ENCODE results near the gene CCIN.
A peak's percentile ranks its signal among the peaks of the same experiment; 100 is the strongest.
"Not testable (repeated sequence)": the region's sequence is repeated elsewhere in the genome, so short reads cannot be mapped to it uniquely, and the experiment has no call there.

CCIN gene

DNA sequence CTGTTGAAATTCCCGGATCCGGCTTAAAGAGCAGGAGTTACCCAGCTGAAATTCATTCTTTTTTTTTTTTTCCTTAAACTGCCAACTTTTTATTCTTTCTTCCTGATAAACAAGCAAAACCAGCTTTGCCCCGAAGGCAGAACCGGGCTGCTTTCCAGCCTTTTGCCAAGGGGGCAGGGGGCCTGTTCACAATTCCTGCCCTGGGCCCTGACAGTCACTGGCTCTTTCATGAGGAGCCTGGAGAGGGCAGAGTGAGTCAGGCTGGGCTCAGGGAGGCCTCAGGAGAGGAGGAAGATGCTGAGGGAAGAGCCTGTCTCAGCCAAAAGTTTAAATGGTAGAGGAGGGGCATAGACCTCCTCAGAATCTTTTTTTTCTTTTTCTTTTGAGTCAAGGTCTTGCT is 27.9 kb upstream of the CCIN start:
- DNase-seq: no peak

DNA sequence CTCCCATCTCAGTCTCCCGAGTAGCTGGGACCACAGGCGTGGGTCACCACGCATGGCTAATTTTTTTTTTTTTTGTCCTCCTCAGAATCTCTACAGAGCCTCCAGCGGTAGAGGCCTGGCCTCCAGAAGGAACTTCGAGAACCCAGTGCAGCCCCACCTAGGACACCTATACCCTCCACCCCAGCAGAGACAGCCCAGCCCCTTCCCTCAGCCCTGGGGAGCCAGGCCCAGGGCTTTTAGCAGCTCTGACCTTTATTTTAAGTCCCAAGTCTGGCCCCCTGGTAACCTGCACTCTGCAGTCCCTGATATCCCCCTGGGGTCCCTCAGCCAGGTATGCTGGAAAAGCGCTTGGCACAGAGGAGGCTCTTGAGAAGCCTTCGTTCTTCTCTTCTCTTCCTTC is 27.4 kb upstream of the CCIN start:
- no peak for DNase-seq

GRCh38 chr9:36142510-36143244 is 26.5 kb upstream of the CCIN start:
- no peak for DNase-seq

DNA sequence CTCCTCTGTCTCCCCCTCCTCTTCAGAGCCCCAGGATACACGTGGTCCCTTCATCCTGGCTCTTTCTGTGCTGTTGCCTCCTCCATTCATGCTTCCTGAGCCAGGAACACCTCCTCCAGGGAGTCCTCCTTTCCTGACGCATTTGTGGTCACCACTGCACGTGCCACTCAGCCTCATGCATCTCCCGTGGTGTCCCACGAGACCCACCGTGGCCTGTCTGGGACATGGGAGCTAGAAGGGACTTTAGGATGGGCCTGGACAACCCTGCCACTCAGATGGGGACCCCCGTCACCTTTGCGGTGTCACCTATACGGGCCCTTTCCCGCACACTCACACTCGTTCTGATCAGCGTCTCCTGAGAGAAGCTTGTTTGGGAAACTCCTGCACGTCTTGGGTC is 25.9 kb upstream of the CCIN start:
- DNase-seq: no peak

DNA sequence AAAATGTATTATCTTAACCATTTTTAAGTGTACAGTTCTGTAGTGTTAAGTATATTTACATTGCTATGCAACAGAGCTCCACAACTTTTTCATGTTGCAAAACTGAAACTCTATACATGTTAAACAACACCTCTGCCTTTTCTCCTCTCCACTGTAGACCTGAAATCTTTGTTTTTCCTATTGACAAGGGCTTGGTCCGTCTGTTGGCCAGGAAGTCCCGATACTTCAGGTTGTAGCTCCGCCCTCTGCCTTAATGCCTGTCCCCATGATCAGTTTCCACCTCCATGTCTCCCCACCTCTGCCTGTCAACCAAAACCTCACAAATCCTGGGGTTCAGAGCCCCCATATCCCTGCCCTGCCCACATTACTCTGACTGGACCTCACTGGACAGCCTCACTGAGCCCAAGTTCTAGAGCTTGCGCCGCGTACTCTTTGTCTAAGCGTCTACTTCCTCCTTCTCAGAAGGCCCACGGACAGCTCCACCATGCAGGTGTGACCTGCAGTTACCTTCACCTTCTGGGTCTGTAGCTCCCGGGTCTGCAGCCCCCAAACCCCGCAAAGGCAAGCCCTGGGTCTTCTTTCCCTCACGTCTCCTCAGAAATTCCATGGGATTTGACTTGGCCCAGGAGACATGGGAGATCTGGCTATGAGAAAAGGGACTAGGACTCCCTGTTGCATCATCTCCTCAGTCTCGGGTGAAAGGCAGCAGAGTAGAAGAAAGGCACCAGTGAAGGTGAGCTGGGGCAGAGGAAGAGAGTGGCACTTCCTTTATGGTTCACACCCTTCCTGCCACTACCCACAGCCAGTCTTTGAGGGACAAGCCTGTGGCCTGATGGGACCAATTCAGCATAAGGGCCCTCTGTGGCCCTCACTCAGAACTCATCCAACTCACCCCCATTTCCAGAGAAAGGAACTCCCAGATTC is 24.6 kb upstream of the CCIN start:
- no peak for DNase-seq

- no peak for DNase-seq
These were observed 23.2 kb upstream of the CCIN start for GRCh38 chr9:36145970-36146369.

GRCh38 chr9:36146651-36147050 is 22.5 kb upstream of the CCIN start:
- no peak for DNase-seq

GRCh38 chr9:36147441-36148175 is 21.6 kb upstream of the CCIN start:
- DNase-seq: no peak

DNA sequence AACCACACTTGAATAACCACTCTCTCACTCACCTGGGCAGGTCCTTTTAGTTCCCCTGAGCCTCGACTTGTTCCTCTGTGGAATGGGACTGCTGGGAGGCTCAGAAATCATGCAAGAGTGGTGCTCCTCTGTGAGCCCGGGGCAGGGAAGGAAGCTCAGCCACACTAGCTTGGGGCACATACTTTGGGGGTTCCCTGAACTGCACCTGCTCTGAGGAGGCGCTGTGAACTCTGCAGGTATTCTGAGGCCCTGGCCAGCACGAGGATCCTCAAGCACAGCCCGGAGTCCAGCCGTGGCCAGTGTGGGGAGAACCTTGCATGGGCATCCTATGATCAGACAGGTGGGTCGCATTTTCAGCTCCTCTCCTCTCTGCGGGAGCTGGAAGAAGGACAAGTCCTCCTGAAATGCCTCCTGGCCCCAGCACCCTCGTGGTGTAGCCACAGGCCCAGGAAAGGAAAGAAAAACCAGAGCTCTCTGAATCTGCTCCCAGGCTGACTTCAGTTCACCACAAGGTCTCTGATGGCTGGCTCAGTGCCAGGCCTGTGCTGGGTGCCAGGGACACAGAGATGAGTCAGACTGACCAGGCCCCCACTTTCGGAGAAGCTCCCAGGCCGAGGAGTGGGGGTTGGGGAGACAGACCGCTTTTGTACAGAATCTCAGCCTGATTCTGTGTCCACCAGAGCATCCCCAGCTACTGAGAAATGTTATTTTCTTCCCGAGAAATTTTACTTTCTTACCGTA is 20.7 kb upstream of the CCIN start:
- DNase-seq: peak; percentile 35

DNA sequence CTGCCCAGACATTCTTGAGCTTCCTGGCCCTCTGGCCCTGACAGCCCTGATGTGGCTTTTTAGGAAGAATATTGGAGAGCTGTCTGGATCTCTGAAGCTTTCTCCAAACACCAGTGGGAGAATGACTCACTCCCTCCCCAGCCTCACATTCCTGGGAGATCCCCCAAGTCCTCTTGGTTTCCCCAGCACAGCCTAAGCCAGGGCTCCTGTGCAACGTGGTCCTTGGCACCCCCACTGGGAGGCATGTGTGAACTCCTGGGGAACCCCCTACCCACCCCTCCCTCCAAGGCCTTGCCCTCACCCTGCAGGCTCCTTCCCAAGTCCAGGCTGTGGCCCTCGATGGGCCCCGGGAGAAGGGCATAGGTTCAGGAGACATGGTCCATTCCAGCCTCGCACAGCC is 20.0 kb upstream of the CCIN start:
- DNase-seq: no peak

GRCh38 chr9:36150574-36151315 is 18.4 kb upstream of the CCIN start:
- DNase-seq: no peak

- no peak for DNase-seq
These were observed 17.6 kb upstream of the CCIN start for GRCh38 chr9:36151316-36152210.

DNA sequence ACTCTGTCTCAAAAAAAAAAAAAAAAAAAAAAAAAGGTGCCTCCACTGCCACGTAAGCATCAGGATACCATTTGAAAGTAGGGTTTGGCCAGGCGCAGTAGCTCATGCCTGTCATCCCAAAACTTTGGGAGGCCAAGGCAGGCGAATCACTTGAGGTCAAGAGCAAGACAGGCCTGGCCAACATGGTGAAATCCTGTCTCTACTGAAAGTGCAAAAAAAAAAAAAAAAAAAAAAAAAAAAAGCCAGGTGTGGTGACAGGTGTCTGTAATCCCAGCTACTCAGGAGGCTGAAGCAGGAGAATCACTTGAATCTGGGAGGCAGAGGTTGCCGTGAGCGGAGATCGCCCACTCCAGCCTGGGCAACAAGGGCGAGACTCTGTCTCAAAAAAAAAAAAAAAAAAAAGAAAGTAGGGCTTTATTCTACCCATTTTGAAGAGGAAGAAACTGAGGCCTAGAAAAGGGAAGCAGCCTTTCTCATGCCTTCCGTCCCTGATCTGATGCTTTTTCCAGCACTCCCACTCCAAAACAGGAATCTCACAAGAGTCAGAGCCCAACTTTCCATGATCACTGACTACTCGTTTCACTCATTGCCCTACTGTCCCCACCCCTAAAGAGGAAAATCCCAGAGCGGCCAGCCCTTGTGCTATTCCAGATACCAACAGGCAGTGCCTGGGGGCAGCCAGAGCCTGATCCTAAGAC is 16.3 kb upstream of the CCIN start:
- DNase-seq: peak; percentile 19

DNA sequence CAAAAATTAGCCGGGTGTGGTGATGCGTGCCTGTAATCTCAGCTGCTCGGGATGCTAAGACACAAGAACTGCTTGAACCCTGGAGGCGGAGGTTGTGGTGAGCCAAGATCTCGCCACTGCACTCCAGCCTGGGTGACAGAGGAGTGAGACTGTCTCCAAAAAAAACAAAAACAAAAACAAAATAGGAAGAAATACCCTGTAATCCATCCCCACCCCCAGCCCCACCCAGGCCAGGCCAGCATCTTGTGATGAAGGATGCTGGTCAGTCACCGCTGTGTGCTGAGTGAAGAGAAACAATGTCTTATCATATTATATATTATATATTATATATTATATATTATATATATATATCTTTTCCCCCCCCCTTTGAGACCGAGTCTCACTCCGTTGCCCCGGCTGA is 15.4 kb upstream of the CCIN start:
- DNase-seq: no peak

DNA sequence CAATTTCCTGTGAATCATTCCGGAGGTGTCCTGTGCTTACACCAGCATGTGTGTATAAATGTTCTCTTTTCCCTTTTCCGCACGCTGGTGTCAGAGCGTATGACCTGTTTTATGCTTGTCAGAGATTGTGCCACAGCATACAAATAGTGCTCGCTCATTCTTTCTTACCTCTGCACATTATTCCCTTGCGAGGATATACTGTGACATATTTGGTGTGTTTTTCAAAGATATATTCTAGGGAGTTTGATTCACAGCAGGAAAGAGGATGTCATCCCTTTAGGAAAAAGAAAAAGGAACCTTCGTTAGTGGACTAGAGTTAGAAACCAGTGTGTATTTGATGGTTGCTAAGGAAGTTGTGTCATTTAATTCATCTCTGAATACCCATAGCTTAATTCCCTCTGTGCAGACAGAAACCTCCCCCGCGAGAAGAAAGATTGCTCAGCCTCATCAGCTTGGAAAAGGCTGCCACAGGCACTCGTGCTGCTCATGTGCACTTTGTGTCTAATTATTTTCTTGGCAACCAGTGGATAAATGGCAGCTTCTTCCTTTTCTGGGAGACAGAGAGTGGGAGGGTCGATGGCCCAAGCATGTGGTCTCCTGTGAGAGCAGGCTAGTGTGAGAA is 14.7 kb upstream of the CCIN start:
- DNase-seq: peak; percentile 68

DNA sequence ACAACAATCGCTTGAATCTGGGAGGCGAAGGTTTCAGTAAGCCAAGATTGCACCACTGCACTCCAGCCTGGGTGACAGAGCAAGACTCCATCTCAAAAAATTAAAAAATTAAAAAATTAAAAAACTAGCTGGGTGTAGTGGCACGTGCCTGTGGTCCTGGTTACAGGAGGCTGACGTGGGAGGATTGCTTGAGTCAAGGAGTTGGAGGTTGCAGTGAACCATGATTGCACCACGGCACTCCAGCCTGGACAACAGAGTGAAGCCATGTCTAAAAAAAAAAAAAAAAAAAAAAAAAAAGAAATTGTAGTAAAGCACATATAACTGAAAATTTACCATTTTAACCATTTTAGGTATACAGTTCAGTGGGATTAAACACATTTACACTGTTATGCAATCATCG is 13.1 kb upstream of the CCIN start:
- DNase-seq: no peak

GRCh38 chr9:36158122-36158521 is 11.1 kb upstream of the CCIN start:
- no peak for DNase-seq

DNA sequence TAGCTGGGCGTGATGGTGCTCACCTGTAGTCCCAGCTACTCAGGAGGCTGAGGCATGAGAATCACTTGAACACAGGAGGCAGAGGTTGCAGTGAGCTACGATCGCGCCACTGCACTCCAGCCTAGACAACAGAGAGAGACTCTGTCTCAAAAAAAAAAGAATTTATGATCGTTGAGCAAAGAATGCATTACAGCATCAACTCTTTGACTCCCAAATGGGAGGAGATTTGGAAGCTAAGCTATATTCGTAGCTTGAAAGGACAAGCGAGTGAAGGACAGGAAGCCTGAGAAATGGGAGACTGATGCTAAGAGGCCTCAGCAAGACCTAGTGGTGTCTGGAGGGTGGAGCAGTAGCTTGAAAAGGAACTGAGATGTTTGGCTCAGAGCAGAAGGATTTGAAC is 10.3 kb upstream of the CCIN start:
- DNase-seq: no peak

DNA sequence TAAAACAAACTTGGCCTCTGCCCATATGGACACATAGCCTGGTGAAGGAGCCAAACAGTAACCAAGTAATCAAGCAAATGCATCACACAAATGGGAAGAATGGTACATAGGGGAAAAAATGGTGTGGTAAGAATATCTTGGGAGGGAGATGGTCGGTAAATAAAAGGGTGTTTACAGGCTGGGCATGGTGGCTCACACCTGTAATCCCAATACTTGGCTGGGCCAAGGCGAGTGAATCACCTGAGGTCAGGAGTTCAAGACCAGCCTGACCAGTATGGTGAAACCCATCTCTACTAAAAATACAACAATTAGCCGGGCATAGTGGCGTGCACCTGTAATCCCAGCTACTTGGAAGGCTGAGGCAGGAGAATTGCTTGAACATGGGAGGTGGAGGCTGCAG is 9.7 kb upstream of the CCIN start:
- DNase-seq: not testable (repeated sequence)

GRCh38 chr9:36160126-36160525 is 9.1 kb upstream of the CCIN start:
- DNase-seq: not testable (repeated sequence)
